RWPE1 (cell line): ENCODE data around the gene HNRNPA1L2.

Experiments
- CTCF ChIA-PET: fragments of 350-600 bp; sonication (Branson Sonifier 250); formaldehyde crosslinking; extraction: SDS; loops from one replicate; lab custom pipeline; 2021; lab: Yijun Ruan, JAX
- POLR2A ChIA-PET: fragments of 400-600 bp; formaldehyde crosslinking; extraction: SDS; loops from one replicate; lab custom pipeline; 2020; ENCODE audit warnings: antibody characterized with exemption; ENCODE audit not compliant: low non-redundant PET; lab: Yijun Ruan, JAX
- DNase-seq: peaks from one replicate; pipeline ENCODE4 v3.0.0; 2012; ENCODE audit warnings: low spot score
- H3K27ac ChIP-seq: fragments of 450-650 bp; 2 replicates; pipeline ENCODE4 v1.5.1; 2017
- CTCF ChIP-seq: fragments of 450-650 bp; conservative IDR thresholded peaks from 2 replicates; pipeline ENCODE4 v1.5.1; 2017; ENCODE audit warnings: low read depth, mild to moderate bottlenecking

HNRNPA1L2 gene

GRCh38 chr13:52638666-52639328 lies 3.4 kb upstream of the HNRNPA1L2 start:
- no peak overlapping the region for H3K27ac ChIP-seq
- ChIA-PET POLR2A (no interaction called here), CTCF (no interaction called here)
- DNase-seq = no peak
- TF ChIP-seq CTCF = no peak

- TF ChIP-seq CTCF = no peak
- H3K27ac ChIP-seq = no peak overlapping the region
- ChIA-PET CTCF (no interaction called here), POLR2A (no interaction called here)
- DNase-seq = peak; percentile 4
Measured at GRCh38 chr13:52644108-52644507, 1.9 kb downstream of the HNRNPA1L2 start.

GRCh38 chr13:52646967-52647366 lies 4.7 kb downstream of the HNRNPA1L2 start:
- no peak for DNase-seq
- H3K27ac ChIP-seq = no peak overlapping the region
- CTCF ChIA-PET = no interaction called here
- POLR2A ChIA-PET = no interaction called here
- no peak for TF ChIP-seq CTCF

GRCh38 chr13:52650731-52651130 lies 8.5 kb downstream of the HNRNPA1L2 start:
- H3K27ac ChIP-seq = no peak overlapping the region
- TF ChIP-seq CTCF = no peak
- DNase-seq = no peak
- CTCF ChIA-PET = no interaction called here
- POLR2A ChIA-PET = no interaction called here

- CTCF ChIA-PET = no interaction called here
- POLR2A ChIA-PET = interaction anchor here (1.3 kb wide), 1 partner anchor 34 kb away, joined by 4 read pairs; no protein-coding TSS in a partner anchor
- TF ChIP-seq CTCF = no peak
- peak overlapping the region; percentile 98 for H3K27ac ChIP-seq
- DNase-seq = peak; percentile 44
Measured at GRCh38 chr13:52651897-52652195, 9.6 kb downstream of the HNRNPA1L2 start.

- peak within 1 kb of the TSS; percentile 98 for H3K27ac ChIP-seq
- POLR2A ChIA-PET = interaction anchor here (0.6 to 1.3 kb wide), 3 partner anchors 35 to 37 kb away, joined by 3 to 8 read pairs (median 4); no protein-coding TSS in a partner anchor
- TF ChIP-seq CTCF = peak; percentile 74
- CTCF ChIA-PET = interaction anchor here (1.4 to 2.5 kb wide), 4 partner anchors 12 to 35 kb away, joined by 3 to 16 read pairs (median 6); no protein-coding TSS in a partner anchor
- peak; percentile 89 for DNase-seq
Measured at GRCh38 chr13:52652196-52652979, 10.2 kb downstream of the HNRNPA1L2 start, which contains the start of gene SUGT1. Gene SUGT1, plus strand, starts transcription at chr13:52652836. Its CDS starts 85 bp downstream, at chr13:52652921.
